ENCODE data around the gene PNMA1. TPM values are rescaled to one million over a fixed set of nuclear protein-coding genes. Genes with fewer than 3 reads are reported as not detected.

Gene PNMA1
- total RNA-seq, 1 experiment from 2014 or later: 7.7 TPM

GRCh38 chr14:73665130-73665529 lies 49.1 kb downstream of the PNMA1 start:
- Histone ChIP-seq H3K36me3 (ENCODE audit: insufficient read depth, low read length) (no peaks in the 10 kb centered on the region), H3K4me2 (ENCODE audit: low read depth, low read length, poor library complexity, severe bottlenecking) (no peak overlapping the region), H3K4me1 (ENCODE audit: low read length) (peaks cover 18% of the 10 kb centered on the region), H2AFZ (ENCODE audit: low read length) (no peak overlapping the region), H3K9me2 (replicated peaks; ENCODE audit: insufficient read depth, low read length) (no peaks in the 10 kb centered on the region), H3K27me3 (ENCODE audit: low read length) (no peaks in the 10 kb centered on the region), H3K9me3 (ENCODE audit: low read length) (no peaks in the 10 kb centered on the region), H3K4me3 (ENCODE audit: low read length) (no peak overlapping the region), H3K27ac (ENCODE audit: low read length) (no peak overlapping the region), H3K9ac (ENCODE audit: low read length) (no peak overlapping the region), H4K20me1 (ENCODE audit: insufficient read depth, low read depth, low read length) (no peaks in the 10 kb centered on the region), H3K79me2 (ENCODE audit: low read length) (no peaks in the 10 kb centered on the region)
- DNase-seq: no peak

- Histone ChIP-seq H2AFZ (ENCODE audit: low read length) (no peak overlapping the region), H3K4me3 (ENCODE audit: low read length) (no peak overlapping the region), H3K4me1 (ENCODE audit: low read length) (peaks cover 18% of the 10 kb centered on the region)
Observed at GRCh38 chr14:73663548-73664212, 50.5 kb downstream of the PNMA1 start.

GRCh38 chr14:73662487-73662943 lies 51.7 kb downstream of the PNMA1 start:
- Histone ChIP-seq H3K4me1 (ENCODE audit: low read length) (peaks cover 18% of the 10 kb centered on the region), H3K9me2 (replicated peaks; ENCODE audit: insufficient read depth, low read length) (no peaks in the 10 kb centered on the region), H3K4me2 (ENCODE audit: low read depth, low read length, poor library complexity, severe bottlenecking) (no peak overlapping the region), H2AFZ (ENCODE audit: low read length) (no peak overlapping the region), H4K20me1 (ENCODE audit: insufficient read depth, low read depth, low read length) (no peaks in the 10 kb centered on the region), H3K79me2 (ENCODE audit: low read length) (no peaks in the 10 kb centered on the region), H3K27me3 (ENCODE audit: low read length) (no peaks in the 10 kb centered on the region), H3K9ac (ENCODE audit: low read length) (no peak overlapping the region), H3K9me3 (ENCODE audit: low read length) (no peaks in the 10 kb centered on the region), H3K4me3 (ENCODE audit: low read length) (no peak overlapping the region), H3K36me3 (ENCODE audit: insufficient read depth, low read length) (no peaks in the 10 kb centered on the region), H3K27ac (ENCODE audit: low read length) (no peak overlapping the region)
- DNase-seq: no peak

More at GRCh38 chr14:73663548-73664212, 50.5 kb downstream of the PNMA1 start:
- DNase-seq: no peak
- Histone ChIP-seq H3K4me2 (ENCODE audit: low read depth, low read length, poor library complexity, severe bottlenecking) (no peak overlapping the region), H3K36me3 (ENCODE audit: insufficient read depth, low read length) (no peaks in the 10 kb centered on the region), H3K9me3 (ENCODE audit: low read length) (no peaks in the 10 kb centered on the region), H3K27ac (ENCODE audit: low read length) (peak overlapping the region; percentile 18; the same call in 1 of the 2 replicates), H3K79me2 (ENCODE audit: low read length) (no peaks in the 10 kb centered on the region), H3K9ac (ENCODE audit: low read length) (no peak overlapping the region), H3K9me2 (replicated peaks; ENCODE audit: insufficient read depth, low read length) (no peaks in the 10 kb centered on the region), H4K20me1 (ENCODE audit: insufficient read depth, low read depth, low read length) (no peaks in the 10 kb centered on the region), H3K27me3 (ENCODE audit: low read length) (no peaks in the 10 kb centered on the region)

GRCh38 chr14:73661872-73662271 lies 52.3 kb downstream of the PNMA1 start:
- H3K9ac ChIP-seq (ENCODE audit: low read length): no peak overlapping the region
- H3K27me3 ChIP-seq (ENCODE audit: low read length): no peaks in the 10 kb centered on the region
- no peak overlapping the region for H2AFZ ChIP-seq (ENCODE audit: low read length)
- H3K27ac ChIP-seq (ENCODE audit: low read length): no peak overlapping the region
- H3K4me1 ChIP-seq (ENCODE audit: low read length): peaks cover 18% of the 10 kb centered on the region
- no peaks in the 10 kb centered on the region for H3K9me2 ChIP-seq (replicated peaks; ENCODE audit: insufficient read depth, low read length)
- H3K79me2 ChIP-seq (ENCODE audit: low read length): no peaks in the 10 kb centered on the region; the same call in 1 of the 2 replicates
- no peak overlapping the region for H3K4me2 ChIP-seq (ENCODE audit: low read depth, low read length, poor library complexity, severe bottlenecking)
- DNase-seq: no peak
- no peaks in the 10 kb centered on the region for H4K20me1 ChIP-seq (ENCODE audit: insufficient read depth, low read depth, low read length)
- no peaks in the 10 kb centered on the region for H3K36me3 ChIP-seq (ENCODE audit: insufficient read depth, low read length)
- H3K9me3 ChIP-seq (ENCODE audit: low read length): no peaks in the 10 kb centered on the region
- H3K4me3 ChIP-seq (ENCODE audit: low read length): no peak overlapping the region

Small RNA genes lying within 50 kb of the gene (small RNA-seq; reads per million reads assigned to genes)
- not detected for gene MIR4505

Other genes starting within 250 kb of the PNMA1 start
- gene RIOX1, start 223.5 kb downstream of the PNMA1 start, total RNA-seq (2014; rRNA removed; shearing (Covaris generic); ENCODE audit: low replicate concordance): 23.1 and 36.8 TPM in 2 replicates
- 4.1 and 5.9 TPM in 2 replicates for gene ACOT1, start 177.2 kb downstream of the PNMA1 start, total RNA-seq (2014; rRNA removed; shearing (Covaris generic); ENCODE audit: low replicate concordance)
- not detected in 2 replicates for gene HEATR4, start 155.4 kb downstream of the PNMA1 start, total RNA-seq (2014; rRNA removed; shearing (Covaris generic); ENCODE audit: low replicate concordance)
- gene ACOT2, start 145.2 kb downstream of the PNMA1 start, total RNA-seq (2014; rRNA removed; shearing (Covaris generic); ENCODE audit: low replicate concordance): 38.5 and 72.7 TPM in 2 replicates
- gene ACOT4, start 122.5 kb downstream of the PNMA1 start, total RNA-seq (2014; rRNA removed; shearing (Covaris generic); ENCODE audit: low replicate concordance): 3.4 and 5.4 TPM in 2 replicates
- not detected in 2 replicates for gene ACOT6, start 101.9 kb downstream of the PNMA1 start, total RNA-seq (2014; rRNA removed; shearing (Covaris generic); ENCODE audit: low replicate concordance)
- 7.6 and 11.7 TPM in 2 replicates for gene DNAL1, start 69.4 kb downstream of the PNMA1 start, total RNA-seq (2014; rRNA removed; shearing (Covaris generic); ENCODE audit: low replicate concordance)
- 10.0 and 11.3 TPM in 2 replicates for gene PTGR2, start 137.4 kb upstream of the PNMA1 start, total RNA-seq (2014; rRNA removed; shearing (Covaris generic); ENCODE audit: low replicate concordance)
- 63.5 and 73.8 TPM in 2 replicates for gene ZNF410, start 172.5 kb upstream of the PNMA1 start, total RNA-seq (2014; rRNA removed; shearing (Covaris generic); ENCODE audit: low replicate concordance)
- 4.1 and 5.8 TPM in 2 replicates for gene FAM161B, start 235.7 kb upstream of the PNMA1 start, total RNA-seq (2014; rRNA removed; shearing (Covaris generic); ENCODE audit: low replicate concordance)
- 45.2 and 48.8 TPM in 2 replicates for gene COQ6, start 235.9 kb upstream of the PNMA1 start, total RNA-seq (2014; rRNA removed; shearing (Covaris generic); ENCODE audit: low replicate concordance)